GM21737 (cell line): ENCODE data around the gene TSC2.

Source experiments
- ATAC-seq: cut with Tn5 transposase; IDR thresholded peaks from one replicate; pipeline ENCODE4 v1.9.1; 2021; ENCODE audit warnings: mild to moderate bottlenecking, moderate library complexity; ENCODE audit not compliant: unreplicated experiment

TSC2 gene

DNA sequence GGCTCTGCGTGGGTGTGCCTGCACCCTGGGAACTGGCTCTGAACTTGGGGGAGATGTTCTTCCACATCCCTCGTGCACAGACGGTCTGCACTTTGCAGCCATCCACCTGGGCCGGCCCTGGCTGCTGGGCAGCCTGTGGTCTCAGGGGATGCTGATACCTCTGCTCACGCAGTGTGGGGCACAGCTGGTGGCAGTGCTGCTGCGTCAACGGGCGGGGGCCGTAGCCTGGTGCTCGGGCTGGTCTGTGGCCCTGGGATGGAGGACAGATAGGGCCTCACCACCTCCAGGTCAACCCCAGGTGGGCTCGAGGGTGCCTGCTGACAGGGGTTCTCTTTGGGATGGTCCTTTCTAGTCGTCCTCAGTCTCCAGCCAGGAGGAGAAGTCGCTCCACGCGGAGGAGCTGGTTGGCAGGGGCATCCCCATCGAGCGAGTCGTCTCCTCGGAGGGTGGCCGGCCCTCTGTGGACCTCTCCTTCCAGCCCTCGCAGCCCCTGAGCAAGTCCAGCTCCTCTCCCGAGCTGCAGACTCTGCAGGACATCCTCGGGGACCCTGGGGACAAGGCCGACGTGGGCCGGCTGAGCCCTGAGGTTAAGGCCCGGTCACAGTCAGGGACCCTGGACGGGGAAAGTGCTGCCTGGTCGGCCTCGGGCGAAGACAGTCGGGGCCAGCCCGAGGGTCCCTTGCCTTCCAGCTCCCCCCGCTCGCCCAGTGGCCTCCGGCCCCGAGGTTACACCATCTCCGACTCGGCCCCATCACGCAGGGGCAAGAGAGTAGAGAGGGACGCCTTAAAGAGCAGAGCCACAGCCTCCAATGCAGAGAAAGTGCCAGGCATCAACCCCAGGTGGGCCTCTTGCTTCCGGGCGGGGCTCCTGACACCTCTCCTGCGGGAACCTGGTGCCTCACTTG lies 36.3 kb downstream of the TSC2 start:
- no peak for ATAC-seq

DNA sequence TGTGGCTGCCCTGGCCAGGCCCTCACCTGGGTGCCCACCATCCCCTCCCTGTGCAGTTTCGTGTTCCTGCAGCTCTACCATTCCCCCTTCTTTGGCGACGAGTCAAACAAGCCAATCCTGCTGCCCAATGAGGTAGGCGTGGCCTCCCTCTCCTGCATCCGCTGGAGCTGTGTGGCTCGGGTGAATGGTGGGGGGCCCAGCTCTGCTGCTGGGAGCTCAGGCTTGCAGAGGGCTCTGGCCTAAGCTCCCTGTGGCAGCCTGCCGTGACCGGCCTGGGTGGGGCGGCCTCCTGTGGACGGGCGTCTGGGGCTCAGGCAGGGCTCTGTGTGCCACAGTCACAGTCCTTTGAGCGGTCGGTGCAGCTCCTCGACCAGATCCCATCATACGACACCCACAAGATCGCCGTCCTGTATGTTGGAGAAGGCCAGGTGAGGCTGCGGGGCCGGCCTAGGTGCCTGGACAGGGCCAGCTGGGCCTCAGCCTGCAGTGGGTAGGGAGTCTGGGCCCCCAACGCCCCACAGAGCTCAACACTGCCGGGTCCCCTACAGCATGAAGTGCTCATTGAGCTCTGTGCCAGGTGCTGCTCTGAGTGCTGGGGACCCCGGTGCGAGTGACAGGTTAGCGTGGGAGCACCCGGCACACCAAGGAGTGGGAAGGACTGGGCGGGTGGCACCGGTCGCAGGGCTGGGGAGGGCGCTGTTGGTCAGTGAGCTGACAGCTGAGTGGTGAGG lies 37.3 kb downstream of the TSC2 start:
- no peak for ATAC-seq

DNA sequence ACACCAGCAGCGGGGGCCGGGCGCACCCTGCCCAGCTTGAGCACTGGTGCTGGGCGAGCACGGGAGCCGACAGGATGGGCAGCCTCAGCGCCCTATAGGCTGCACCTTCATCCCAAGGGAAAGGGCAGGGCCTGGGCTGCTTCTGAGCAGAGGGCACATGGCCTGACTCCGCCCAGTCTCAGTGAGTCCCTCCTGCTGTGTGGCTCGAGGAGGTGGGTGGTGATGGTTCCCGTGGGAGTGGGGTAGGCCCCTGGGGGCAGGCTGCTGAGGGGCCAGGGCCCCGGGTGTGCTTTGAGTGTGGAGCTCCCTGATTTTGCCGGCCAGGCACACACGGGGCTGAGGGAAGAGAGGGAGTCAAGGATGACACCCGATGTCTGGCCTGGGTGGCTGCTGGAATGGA lies 37.9 kb downstream of the TSC2 start:
- no peak for ATAC-seq

DNA sequence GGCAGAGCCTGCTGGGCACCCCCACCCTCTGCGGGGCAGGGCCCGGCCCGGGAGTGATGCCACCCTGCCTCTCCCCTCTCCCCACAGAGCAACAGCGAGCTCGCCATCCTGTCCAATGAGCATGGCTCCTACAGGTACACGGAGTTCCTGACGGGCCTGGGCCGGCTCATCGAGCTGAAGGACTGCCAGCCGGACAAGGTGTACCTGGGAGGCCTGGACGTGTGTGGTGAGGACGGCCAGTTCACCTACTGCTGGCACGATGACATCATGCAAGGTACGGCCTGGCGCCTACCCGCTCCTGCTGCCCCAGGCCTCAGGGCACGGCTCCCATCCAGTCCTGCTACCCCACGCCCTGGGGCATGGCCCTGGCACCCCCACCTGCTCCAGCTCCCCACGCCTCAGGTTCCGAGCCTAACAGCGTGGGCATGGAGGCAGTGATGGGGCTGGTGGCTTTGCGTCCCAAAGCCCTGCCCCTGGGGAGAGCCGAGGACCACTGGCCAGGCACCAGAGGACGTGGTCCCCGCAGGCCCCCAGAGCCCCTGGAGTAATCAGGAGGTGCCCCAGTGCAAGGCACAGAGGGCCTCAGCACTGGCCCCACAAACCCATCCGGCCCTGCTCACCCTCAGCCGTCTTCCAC lies 38.4 kb downstream of the TSC2 start:
- no peak for ATAC-seq

DNA sequence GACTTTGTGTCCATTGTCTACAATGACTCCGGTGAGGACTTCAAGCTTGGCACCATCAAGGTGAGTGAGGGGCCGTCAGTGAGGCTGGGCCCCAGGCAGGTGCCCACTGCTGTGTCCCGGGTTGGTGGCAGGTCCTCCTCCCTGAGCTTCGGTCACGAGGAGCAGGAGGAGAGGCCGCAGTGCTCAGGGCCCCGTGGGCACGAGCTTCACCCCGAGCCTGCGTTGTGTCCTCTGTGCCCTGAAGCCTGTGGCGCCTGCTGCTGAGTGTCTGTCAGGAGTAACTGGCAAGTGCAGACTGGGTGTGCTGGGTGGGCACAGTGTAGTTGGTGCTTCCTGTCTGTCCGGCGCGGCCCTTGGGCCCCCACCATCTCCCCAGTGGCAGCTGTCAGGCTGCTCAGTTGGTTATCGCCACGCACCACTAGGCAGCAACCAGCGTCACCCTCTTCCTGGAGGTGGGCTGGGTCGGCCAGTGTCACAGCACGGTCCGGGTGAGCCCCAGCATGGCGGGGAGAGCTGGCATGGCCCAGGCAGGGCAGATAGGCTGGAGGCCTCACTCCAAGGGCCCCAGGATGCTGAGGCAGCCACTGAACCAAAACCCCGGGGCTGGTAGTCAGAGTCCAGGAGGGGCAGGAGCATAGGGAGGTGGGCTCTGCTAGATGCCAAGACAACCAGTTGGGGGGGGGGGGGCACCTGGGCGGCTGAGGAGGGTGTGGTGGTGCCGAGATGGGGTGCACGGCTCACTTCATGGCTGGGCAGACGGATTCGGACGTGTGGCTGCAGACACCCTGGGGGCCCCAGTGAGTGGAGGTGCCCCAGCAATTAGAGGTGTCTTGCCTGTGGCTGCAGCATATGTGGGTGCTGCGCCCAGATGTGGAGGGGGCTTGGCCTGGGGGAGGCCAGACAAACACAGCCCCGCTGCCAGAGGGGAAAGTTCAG lies 39.3 kb downstream of the TSC2 start:
- ATAC-seq: no peak

DNA sequence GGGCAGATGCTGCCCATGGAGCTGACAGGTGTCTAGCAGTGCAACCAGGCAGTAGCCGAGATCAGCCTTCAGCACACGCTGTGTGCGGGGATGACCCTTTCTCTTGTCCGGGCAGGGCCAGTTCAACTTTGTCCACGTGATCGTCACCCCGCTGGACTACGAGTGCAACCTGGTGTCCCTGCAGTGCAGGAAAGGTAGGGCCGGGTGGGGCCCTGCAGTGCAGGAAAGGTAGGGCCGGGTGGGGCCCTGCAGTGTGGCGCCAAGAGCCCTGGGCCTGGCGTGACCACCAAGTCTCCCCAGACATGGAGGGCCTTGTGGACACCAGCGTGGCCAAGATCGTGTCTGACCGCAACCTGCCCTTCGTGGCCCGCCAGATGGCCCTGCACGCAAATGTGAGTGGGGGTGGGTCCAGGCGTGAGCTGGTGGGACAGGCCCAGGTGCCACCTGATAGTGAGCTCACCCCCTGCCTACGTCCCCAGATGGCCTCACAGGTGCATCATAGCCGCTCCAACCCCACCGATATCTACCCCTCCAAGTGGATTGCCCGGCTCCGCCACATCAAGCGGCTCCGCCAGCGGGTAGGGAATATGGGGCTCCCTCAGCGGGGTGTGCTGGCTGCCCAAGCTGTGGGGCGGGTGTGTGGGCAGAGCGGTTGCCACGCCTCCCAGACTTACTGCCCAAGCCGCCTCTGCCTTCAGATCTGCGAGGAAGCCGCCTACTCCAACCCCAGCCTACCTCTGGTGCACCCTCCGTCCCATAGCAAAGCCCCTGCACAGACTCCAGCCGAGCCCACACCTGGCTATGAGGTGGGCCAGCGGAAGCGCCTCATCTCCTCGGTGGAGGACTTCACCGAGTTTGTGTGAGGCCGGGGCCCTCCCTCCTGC lies 40.2 kb downstream of the TSC2 start:
- no peak for ATAC-seq

DNA sequence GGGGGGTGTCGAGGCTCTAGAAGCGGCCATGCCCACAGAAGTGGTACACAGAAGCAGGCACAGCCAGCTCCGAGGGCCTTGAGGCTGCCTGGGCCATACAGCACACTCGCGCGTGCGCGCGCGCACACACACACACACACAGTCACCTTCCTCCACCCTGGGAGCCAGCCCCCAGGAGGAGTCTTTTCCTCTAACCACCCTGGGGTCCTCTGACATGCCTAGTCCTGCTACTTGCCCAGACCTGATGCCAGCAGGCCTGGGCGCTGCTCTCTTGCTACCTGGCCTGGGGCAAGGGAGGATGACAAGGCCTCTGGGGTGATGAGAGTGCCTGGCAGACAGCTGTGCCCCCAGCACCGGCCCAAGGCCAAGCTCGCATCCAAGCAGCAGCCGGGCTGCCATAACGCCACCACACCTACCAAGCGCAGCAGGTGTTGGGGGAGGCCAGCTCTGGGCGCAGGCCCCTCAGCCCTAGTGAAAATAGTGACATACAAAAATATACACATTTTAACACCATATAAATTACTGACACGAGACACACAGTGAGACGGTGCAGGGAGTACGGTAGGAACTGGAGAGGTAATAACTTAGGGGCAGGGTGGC lies 41.1 kb downstream of the TSC2 start:
- ATAC-seq: no peak

DNA sequence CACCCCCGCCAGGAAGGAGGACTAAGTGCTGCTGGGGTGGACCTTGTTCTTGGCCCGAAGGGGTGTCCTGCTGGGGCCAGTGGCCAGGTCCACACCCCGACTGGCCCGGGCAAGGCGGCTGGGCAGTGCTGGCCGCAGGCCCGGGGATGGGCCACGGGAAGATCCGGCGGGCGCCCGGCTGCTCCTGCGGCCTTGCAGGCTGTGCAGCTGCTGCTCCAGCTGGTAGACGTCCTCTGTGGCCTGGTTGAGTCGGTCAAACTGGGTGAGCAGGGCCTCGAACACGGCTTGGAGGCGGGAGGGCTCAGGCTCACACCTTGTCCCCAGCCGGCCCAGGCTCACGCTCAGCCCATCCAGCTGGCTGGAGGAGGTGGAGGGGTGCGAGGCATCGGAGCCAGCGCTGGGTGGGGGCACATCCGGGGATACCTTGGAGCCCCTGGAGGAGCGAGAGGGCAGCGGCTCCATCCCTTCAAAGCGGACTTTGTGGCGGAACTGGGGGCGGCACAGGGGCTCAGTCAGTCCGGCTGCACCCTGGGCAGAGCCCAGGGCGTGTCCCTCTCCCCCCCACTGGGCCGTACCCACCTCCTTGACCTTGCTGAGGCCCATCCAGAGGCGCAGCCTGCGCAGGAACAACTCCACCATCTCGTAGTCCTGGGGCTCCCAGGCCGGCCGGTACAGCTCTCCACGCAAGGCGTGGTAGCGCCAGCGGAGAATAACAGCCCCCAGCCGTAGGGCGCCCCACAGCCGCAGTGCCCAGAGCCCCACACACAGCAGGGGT lies 42.1 kb downstream of the TSC2 start:
- ATAC-seq: no peak

DNA sequence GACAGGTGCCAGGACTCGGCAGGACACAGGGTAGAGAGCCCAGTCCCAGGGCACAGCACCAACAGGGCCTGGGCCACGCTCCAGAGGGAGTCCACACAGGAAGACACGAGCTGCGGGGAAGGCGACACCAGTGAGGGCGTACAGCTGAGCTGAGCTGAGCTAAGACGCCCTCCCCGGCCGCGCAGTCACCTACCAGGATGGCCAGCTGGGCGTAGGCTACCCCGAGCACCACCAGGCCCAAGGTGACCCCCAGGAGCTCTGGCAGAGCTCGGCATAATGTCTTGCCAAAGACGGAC lies 42.6 kb downstream of the TSC2 start:
- no peak for ATAC-seq

DNA sequence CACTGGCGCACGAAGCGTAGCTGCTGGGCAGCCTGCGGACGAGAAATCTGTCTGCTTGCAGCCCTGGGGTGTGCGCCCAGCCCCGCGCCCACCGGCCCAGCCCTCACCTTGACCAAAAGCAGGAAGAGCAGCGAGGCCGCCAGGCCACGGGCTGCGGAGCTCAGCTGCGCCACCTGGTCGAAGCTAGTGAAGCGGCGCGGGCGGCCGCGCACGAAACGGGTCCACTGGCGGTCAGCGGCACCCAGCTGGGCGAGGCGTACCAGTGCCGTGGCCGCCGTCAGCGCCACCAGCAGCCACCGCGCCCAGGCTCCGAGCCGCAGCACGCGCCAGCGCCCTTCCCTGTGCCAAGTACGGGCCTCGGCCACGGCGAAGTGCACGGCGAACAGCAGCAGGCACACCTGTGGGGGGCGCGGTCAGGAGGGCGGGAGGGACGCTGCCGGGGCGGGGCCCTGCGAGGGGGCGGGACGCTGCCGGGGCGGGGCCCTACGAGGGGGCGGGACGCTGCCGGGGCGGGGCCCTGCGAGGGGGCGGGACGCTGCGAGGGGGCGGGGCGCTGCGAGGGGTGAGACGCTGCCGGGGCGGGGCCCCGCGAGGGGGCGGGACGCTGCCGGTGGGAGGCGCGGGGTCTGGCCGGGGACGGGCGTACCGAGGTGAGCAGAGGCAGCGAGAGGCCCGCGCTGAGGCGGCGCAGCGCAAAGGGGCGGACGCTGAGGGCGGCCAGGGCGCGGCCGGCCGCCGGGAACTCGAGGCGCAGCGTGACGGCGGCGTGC lies 43.2 kb downstream of the TSC2 start:
- ATAC-seq: no peak

DNA sequence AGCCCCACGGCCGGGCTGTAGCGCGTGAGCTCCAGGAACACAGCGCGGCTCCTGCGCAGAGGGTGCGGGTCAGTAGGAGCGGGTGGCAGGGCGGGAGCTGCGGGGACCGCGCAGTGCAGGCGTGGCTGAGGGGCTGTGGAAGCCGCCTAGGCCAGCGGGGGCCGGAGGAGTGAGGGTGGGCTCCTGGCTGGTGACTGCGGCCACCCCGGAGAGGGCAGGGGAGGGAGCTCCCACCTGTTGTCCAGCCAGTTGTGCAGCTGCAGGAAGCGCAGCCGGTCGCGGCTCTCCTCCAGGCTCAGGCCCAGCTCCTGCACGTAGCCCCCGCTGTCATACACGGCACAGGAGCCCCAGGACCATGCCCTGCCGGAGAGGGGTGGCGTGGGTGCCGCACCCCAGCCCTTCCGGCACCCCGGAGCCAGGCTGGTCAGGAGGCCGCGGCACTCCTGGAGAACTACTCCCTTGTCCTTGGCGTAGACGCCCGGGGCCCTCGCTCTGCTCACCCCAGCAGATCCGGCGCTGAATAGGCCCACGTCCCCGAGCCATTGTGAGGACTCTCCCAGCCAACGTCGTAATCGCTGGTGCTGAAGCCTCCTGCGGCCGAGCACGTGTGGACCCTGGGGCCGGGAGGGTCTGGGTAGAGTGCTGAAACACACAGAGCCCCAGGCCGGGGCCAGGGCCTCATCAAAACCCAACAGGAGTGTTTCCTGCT lies 43.9 kb downstream of the TSC2 start:
- ATAC-seq: no peak

DNA sequence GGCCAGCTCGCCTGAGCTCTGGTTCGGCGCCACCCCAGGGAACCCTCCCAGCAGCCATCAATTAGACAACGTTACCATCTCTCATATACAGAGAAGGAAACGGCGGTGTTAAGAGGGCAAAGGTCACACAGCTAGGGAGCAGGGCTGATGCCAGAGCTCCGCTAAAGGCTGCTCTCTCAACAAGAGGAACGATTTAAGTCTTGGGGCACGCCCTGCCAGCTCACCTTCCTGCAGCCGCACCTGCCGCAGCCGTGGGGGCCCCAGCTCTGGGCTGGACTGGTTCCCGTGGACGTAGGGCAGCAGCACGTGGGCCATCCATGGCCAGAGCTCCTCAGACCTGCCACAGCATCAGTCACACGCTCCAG lies 44.5 kb downstream of the TSC2 start:
- ATAC-seq: no peak

DNA sequence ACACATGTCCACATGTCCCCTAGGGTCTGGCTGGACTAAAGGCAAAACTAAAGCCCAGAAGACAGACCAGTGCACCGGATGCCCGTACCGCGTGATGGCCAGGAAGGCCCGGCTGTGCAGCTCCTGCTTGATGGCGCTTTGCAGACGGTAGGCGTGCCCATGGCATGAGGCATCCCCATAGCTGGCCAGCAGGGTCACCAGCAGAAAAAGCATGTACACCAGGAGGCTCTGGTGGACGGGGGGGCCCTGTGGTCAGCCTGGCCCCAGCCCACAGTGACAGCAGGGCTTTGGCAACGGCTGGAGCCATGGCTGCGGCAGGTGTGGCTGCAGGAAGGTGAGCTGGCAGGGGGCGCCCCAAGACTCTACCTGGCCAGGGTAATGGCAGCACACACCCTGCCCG lies 45.1 kb downstream of the TSC2 start:
- ATAC-seq: no peak

DNA sequence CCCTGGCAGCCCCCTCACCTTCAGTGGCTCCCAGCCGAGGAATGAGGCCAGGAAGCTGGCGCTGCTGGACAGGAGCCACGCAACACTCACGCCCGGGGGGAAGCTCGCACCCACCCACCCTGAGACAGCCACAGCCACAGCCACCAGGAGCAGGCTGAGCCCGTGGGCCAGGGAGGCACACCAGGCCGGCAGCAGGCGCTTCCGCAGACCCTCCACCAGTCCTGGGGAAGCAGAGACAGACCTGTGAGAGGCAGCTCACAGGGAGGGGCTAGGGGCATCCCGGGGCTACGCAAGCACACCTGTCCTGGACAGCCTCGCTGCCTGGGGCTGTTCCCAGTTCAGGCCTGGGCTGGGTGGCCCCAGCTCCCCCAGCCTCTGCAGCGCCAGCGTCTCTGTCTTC lies 46.0 kb downstream of the TSC2 start:
- no peak for ATAC-seq

DNA sequence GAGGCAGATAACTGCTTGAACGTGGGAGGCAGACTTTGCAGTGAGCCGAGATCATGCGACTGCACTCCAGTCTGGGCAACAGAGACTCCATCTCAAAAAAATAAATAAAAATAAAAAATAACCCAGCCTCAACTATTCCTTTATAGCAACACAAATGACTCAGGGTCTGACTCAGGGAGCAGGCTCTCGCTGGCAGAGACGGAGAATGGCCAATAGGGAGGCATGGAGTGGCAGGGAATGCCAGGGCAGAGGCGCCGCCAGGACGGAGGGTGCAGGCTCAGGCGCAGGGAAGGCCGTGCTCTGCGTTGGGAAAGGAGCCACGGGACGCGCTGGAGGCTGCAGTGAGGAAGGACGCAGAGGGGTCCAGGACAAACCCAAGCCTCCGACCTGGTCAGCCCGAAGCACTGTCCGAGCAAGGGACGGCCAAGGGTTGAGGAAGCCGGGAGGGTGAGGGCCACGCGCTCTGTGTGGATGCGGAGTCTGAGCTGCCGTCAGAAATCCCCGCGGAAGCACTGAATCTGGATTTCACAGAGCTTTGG lies 47.6 kb downstream of the TSC2 start:
- no peak for ATAC-seq

DNA sequence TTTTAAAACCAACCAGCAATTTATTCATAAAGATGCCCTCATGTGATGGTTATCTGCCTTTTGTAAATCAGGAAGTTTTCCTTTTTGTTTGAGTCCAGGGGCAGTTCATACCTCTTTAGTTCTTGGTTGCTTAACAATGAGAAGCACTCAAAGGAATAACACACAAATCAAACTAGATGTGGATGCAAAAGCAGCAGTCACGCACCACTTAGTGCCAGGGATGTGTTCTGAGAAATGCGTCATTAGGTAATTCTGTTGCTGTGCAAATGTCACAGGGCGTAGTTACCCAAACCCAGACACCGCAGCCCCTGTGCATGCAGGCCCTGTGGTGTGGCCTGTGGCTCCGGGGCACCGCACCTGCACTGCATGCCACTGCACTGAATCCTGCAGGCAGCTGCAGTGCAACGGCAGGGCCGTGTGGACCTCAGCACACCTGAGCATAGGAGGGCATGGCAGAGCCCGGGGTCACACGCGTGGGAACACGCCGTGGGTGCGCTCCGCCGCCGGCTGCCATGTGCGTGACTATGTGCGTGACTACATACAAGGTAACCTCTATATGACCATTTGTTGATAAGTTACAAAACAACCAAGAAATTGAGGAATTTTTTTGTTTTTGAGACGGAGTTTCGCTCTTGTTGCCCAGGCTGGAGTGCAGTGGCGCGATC lies 48.3 kb downstream of the TSC2 start:
- ATAC-seq: no peak
